GM23338 (cell line): ENCODE measurements around the gene ABCA12.

ENCODE experiments used
- CREB1 ChIP-seq: fragments of 250-450 bp; sonication (Bioruptor Pico); IDR thresholded peaks from 2 replicates; pipeline ENCODE4 v1.5.0; 2020; ENCODE audit warnings: low read depth, mild to moderate bottlenecking, moderate library complexity
- CTCF ChIP-seq, 2 experiments: fragments of 200-600 bp in 1 of 2; sonication (generic) in 1 of 2; conservative IDR thresholded peaks; 2 replicates each; pipeline versions ENCODE4 v1.5.1 to v1.6.1; 2016 to 2017; ENCODE audit warnings: antibody characterized with exemption in 2 of 2, low read depth in 2 of 2, mild to moderate bottlenecking in 2 of 2, moderate library complexity in 1 of 2
- ETS1 ChIP-seq: IDR thresholded peaks from 2 replicates; pipeline ENCODE4 v1.6.1; 2016; ENCODE audit warnings: antibody characterized with exemption
- EZH2 ChIP-seq: fragments of 200-600 bp; sonication (generic); IDR thresholded peaks from one replicate; pipeline ENCODE4 v1.8.0; 2017; ENCODE audit warnings: antibody characterized with exemption, mild to moderate bottlenecking, low read depth; ENCODE audit not compliant: unreplicated experiment
- EZH2phosphoT487 ChIP-seq: fragments of 200-600 bp; sonication (generic); IDR thresholded peaks from one replicate; pipeline ENCODE4 v1.8.1; 2018; ENCODE audit warnings: antibody characterized with exemption; ENCODE audit not compliant: unreplicated experiment
- JUNB ChIP-seq: IDR thresholded peaks from one replicate; pipeline ENCODE4 v1.6.1; 2016; ENCODE audit warnings: antibody characterized with exemption; ENCODE audit not compliant: unreplicated experiment
- NANOG ChIP-seq: IDR thresholded peaks from 2 replicates; pipeline ENCODE4 v1.6.1; 2016; ENCODE audit warnings: antibody characterized with exemption, borderline replicate concordance
- POLR2AphosphoS5 ChIP-seq: IDR thresholded peaks from 2 replicates; pipeline ENCODE4 v1.6.1; 2016; ENCODE audit warnings: antibody characterized with exemption, low read depth
- REST ChIP-seq: IDR thresholded peaks from one replicate; pipeline ENCODE4 v1.6.1; 2018; ENCODE audit warnings: antibody characterized with exemption; ENCODE audit not compliant: unreplicated experiment
- ZNF331 ChIP-seq: fragments of 250-450 bp; sonication (Bioruptor Pico); IDR thresholded peaks from 2 replicates; pipeline ENCODE4 v1.5.0; 2020; ENCODE audit warnings: low read depth, mild to moderate bottlenecking, moderate library complexity

GRCh38 chr2:215034154-215034553 is 104.3 kb downstream of the ABCA12 start:
- TF ChIP-seq CTCF (conservative IDR thresholded peaks at IDR 0.05; ENCODE audit: low read depth in 2 of 2) (no peak), EZH2 (no peak), ZNF331 (no peak), REST (no peak), ETS1 (no peak), CREB1 (CRISPR knock-in tag) (no peak), NANOG (no peak), EZH2phosphoT487 (no peak), JUNB (no peak), POLR2AphosphoS5 (no peak)
